HG02970 (cell line): ENCODE measurements around the gene ARHGEF37.

ENCODE experiments used
- ATAC-seq: cut with Tn5 transposase; IDR thresholded peaks from one replicate; pipeline ENCODE4 v1.9.1; 2021; ENCODE audit warnings: mild to moderate bottlenecking, moderate library complexity, moderate number of reproducible peaks; ENCODE audit not compliant: unreplicated experiment, low FRiP score

Gene ARHGEF37

DNA sequence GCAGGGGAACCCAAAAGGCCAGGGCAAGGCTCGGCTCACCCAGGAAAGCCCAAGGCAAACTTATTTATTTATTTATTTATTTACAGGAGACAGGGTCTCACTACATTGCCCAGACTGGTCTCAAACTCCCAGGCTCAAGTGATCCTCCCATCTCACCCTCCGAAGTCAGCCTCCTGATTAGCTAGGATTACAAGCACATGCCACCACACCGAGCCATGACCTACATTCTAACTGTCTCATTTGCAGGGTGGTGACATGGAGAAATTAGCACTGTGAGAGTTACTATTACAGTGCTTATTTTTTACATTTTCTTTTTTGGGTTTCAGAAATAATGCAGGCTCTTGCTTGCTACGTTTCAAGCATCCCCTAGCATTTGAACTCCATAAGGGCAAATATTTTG lies 18.1 kb downstream of the ARHGEF37 start:
- no peak for ATAC-seq

DNA sequence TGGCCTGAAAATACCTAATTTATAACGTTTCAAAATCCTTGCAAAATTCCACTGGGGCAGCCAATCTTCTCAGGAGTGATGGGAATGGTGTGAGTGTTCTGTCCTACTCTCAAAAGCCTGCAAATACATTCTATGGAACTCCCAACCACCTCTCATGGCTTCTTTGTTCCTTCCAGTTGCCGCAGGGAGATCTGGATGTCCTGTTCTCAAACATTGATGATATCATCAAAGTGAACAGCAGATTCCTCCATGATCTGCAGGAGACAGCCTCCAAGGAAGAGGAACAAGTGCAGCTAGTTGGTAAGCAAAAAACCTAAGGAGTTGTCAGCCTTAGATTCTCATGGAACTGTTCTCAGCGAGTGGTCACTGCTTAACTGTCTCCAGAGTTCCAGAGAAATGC lies 19.6 kb downstream of the ARHGEF37 start:
- no peak for ATAC-seq

DNA sequence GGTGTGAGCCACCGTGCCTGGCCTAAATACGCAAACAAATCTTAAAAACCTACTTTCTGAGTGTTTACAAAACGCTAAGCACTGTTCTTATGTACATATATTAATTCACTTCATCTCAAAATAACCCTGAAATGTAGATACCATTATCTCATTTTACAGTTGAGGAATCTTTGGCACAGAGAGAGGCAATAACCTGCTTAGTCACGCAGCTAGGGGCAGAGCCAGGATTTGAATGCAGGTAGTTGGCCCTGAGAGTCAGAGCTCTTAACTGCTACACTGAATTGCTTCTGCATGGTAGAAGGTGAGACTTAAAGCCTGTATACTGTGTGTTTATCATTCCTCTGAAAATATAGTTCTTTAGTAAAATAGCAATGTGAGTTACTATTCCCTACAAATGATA lies 21.9 kb downstream of the ARHGEF37 start:
- no peak for ATAC-seq

DNA sequence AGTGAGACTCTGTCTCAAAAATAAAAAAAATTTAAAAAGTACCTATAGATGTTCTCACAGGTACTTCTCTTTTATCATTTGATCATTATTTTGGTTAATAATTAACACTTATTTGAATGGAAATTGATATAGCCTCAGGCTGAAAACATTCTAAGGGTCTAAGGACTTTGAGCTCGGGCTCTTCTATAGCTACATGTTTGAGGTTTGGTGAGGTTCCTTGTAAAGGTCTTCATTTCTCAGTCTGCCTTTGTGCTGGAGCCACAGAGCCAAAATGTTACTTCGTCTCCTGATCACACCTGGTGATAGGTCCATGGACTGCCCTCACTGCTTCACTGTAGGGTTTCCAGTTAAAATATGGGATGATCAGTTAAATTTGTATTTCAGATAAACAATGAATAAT lies 22.6 kb downstream of the ARHGEF37 start:
- no peak for ATAC-seq

DNA sequence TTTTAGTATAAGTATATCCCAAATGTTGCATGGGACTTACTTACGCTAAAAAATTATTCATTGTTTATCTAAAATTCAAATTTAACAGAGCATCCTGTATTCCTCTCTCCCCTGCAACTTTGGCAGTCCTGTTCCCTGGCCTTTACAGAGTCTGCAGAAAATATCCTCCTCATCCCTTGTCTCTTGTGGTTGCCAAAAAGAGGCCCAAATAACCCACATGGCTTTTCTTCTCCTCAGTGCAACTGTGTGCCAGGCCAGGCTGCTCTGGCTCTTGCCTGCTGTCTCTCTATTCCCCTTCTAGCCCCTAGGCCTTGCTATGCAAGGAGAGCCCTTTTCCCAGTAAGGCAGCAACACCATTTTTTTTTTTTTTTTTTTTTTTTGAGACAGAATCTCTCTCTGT lies 23.0 kb downstream of the ARHGEF37 start:
- ATAC-seq = no peak

DNA sequence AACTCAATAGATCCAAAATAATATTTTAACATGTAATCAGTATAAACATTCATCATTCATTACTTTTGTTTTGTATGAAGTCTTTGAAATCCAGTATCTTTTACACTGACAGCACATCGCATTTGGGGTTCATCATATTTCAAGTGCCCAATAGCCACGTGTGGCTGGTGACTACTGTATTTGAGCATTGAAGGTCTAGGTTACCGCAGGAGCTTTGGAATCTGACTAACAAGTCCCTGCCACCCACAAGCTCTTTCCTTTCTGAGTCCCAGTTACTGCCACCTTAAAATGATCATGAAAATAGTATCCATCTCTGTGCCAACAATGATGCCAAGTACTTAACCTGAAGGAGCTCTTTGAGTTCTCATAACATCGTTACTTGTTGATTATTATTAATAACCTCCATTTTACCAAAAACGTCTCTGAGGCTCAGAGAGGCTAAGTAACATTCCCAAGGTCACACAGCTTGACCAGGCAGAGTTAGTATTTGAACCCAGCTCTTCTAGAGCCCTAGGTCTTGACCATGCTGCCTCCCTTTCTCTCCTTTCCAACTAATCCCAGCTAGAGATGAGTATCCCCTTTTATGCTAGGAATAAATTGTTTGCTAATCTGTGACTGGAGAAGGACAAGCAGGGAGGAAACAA lies 24.2 kb downstream of the ARHGEF37 start:
- no peak for ATAC-seq

DNA sequence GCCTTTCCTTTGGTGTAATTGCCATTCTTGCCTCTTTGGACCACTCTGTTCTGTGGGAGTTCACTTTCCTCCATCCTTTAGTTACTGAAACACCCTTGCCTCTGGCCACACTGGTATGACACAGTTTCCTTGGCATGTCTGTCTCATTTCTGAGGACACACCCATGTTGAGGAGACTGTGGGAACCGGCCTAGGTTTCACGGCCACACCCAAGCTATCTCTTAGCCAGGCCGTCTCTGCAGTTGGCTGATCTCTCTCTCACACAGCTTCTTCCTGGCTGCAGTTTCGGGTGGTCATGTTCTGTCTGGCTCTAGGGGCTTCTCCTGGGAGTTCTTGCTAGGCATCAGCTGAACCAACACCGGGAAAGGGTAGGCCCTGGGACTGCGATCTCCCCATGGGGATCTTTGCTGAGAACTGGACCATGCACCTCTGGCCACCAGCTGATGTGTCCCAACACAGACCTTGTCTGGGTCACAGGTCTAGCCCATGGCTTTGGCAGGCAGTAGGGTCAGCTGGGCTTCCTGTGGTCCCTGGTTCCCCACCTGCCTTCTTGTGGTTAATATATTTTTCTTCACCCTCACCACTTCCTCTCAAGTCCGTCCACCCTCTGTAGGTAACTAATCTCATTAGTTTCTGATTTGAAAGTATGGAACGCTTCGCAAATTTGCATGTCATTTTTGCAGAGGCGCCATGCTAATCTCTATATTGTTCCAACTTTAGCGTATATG lies 24.9 kb downstream of the ARHGEF37 start:
- peak; percentile 79 for ATAC-seq

DNA sequence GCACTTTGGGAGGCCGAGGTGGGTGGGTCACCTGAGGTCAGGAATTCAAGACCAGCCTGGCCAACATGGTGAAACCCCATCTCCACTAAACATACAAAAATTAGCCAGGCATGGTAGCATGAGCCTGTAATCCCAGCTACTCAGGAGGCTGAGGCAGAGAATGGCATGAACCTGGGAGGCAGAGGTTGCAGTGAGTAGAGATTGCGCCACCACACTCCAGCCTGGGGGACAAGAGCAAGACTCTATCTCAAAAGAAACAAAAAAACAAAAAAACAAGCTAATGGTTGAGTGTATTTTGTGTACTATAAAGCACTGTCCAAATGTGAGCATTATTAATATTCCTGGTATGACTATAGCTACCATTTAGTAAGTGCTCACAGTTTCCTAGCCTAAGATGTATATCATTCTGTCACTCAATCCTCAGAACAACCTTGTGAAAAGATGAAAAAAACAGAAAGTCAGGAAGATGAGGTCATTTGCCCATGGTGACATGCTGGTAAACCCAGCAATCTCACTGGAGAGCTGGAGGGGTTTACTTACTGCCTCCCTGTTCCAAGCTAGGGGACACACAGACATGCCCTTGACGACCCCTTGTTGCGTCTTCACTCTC lies 27.7 kb downstream of the ARHGEF37 start:
- no peak for ATAC-seq

DNA sequence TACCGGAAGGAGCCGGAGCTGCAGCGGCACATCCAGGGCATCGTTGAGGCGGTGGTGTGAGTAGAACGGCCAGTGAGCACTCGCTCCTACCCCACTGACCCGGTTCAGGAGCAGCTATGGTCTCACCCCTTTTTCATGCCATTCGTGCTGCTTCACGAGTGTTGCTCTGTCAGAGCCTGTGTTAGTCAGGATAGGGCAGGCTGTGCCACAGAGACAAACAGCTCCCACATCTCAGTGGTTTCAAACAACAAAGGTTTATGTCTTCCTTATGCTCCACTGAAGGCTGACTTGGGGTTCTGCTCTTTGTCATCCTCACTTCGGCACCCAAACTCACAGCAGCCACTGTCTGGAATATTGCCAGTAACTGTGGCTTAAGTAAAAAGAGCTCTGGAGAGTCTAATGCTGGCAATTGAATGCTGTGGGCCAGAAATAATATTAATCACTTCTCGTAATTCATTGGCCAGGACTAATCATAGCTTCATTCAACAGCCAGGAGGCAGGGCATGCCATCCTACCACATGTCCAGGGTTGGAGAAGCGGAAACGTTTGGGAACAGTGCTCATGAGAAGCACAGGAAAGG lies 28.4 kb downstream of the ARHGEF37 start:
- no peak for ATAC-seq

DNA sequence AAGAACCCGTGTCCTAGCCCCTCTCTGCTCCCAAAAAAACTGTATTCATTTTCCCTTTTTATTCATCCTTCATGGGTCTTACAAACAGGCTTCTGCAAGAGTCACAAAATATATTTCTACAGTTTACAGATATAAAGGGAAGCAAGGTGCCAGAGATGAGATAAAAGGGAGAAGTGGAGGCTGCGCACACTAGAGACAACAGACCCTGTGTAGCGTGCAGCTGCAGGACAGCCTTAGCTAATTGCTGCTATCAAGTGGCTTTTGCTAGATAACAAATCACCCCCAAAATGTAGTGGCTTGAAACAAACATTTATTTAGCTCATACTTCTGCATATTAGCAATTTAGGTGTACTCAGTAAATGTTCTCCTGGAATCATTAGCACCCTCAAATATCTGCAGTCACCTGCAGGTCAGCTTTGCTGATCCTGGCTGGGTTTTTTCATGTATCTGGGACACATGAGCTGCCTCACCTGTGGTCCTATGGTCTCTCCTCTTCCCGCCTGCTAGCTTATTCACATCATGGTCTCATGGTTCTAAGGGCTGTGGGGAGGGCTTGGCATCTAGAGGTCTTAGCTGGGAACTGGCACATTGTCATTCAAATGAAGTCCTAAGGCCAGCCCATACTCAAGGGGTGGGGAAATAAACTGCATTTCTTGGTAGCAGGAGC lies 29.4 kb downstream of the ARHGEF37 start:
- no peak for ATAC-seq

DNA sequence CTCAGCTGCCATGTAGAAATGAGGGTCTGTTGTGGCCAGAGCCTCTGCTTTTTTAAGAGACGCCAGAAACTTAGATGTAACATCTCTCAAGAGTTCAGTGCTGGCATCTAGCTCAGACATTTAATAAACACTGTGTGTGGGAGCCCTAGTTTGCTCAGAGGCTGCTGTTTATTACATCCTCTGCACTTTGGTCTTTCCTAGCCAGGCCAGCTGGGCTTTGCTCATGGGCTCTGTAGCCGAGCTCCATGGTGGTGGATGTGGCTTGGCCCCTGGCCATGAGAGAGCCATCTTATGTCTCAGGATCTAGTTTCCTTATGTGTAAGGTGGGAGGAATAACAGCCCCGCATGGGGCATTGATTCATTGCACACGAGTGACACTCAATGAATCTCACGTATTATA lies 30.0 kb downstream of the ARHGEF37 start:
- no peak for ATAC-seq

DNA sequence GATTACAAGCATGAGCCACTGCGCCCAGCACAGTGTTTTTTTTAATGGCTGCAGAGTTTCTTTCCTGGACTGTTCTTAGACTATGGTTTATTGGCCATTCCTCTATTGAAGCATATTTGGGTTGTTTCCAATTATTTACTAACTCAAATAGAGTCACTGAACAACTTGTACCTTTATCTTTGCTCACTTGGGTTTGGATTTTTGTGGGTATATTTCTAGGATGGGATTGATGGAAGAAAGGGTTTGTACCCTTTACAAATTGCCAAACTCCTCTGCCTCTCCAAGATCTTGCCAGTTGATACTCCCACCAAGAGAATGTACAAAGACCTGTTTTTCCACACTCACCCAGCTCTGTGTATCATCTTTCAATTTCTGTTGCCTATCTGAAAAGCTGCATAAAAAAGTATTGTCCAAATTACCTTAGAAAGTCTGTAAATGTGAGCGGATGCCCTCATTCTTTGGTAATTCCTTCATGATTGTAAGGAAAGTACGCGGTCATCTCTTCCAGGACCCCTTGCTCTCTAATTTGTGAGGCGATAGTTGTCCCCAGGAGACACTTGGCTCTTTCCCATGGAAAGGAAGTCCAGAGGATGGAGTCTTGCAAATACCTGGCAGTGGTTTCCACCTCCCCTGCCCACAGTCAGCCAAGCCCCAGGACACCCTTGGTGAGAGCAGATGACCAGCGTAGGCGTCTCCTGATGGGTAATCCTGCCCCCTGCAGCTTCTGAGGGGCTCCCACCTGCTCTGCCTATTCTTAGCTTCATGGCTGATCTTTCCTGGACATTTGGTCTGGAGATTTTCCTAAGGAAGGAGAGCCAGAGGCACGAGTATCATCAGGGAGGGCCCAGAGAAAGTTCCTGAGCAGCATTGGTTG lies 33.0 kb downstream of the ARHGEF37 start:
- no peak for ATAC-seq

DNA sequence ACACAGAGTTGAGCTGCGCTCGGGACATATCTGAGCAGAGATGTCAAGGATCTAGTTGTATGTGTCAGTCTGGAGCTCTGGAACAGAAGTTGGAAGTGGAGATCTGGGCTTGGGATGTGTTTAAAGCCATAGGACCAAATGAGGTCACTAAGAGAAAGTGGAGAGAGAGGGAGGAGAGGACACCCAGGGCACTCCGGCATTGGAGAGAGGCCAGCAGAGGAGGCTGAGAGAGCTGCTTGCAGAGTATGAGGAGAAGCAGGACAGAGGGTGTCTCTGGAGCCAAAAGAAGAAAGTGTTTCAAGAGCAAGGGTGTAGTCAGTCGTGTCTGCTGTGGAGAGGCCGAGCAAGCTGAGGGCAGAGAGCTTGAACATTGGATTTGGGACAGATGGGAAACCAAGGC lies 34.7 kb downstream of the ARHGEF37 start:
- no peak for ATAC-seq

DNA sequence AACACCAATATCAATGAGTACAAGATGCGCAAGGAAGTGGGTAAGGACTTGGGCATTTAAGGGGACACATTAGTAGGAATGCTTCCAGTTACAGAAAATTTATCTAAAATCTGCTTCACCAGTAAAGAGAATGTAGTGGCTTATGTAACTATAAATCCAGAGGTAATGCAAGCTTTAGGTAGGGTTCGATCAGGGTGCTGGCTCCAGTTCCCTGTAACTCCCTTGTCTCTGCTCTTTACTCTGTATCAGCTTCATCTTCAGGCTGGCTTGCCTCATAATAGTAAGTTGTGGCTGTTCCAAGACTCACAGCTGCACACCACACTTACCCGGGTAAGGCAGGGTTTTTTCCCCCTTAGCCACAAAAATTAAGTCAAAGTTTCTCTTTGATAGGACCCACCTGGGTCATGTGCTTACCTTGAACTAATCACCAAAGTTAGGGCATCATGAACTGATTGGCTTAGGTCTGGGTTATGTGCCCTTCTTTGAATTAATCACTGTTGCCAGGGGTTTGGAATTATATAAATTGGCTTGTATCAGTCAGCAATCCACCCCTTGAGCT lies 35.5 kb downstream of the ARHGEF37 start:
- ATAC-seq = no peak

DNA sequence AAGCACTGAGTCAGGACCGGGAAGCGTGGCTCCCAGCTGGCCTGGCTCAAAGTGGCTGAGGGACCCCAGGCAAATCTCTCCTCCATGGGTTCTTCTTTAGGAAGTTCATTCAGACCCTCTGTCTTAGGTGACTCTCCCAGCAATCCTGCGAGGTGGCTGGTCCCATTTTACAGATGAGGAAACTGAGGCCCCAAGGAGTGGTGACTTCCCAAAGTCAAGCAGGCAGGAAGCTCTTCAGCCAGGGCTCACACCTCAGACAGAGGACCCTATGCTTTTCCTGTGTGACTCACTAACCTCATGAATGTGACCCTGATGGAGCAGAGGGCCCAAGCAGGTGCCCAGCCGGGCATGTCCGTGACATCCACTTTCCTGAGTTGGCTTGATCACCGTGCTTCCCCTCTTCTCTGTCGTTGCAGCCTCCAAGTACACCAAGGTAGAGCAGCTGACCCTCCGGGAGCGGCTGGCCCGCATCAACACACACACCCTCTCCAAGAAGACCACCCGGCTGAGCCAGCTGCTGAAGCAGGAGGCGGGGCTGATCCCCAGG lies 36.5 kb downstream of the ARHGEF37 start:
- no peak for ATAC-seq

DNA sequence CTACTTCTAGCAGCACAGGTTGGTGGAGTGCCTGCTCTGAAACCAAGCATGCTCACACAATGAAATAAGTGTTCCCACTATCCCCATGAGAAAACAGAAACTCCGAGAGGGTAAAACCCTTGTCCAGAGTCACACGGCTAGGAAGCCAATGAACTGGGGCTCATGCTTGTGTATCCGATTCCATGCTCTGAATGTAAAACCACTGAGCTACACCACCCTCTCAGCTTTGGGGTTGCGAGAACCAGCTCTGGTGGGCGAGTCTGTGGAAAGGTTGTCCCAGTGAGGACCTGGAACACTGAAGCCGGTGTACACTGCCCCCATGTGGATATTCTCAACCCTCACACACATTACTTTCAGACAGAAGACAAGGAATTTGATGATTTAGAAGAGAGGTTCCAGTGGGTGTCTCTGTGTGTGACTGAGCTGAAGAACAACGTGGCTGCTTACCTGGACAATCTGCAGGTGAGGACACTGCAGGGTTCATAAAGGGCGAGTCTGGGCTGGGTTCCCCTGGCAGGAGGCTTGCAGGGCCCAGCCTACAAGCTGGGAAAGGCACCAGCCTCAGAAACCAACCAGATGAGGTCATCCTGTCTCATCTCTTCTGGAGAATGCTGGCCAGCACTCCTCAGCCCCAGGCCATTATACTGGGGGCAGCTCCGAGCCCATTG lies 37.4 kb downstream of the ARHGEF37 start:
- ATAC-seq = no peak

DNA sequence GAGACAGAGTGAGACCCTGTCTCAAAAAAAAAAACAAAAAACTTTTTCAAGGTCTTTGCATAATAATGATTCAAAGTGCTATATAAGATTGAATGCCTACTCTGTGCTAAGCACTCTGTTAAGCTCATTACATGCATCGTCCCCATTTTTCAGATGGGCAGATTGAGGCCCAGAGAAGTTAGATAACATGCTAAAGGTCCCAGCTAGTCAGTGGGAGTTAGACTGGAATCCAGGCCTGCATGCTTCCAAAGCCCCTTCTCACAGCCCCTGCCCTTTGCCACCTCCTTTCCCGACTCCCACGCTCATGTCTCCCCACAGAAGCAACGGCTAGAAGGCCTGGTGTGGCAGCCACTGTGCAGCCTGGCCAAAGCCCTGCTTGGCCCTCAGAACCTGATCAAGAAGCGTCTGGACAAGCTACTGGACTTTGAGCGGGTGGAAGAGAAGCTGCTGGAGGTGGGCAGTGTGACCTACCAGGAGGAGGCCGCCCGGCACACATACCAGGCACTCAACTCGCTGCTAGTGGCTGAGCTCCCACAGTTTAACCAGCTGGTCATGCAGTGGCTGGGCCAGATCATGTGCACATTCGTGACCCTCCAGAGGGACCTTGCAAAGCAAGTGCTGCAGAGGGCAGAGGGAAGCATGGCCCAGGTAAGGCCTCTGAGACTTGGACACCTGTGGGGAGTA lies 40.3 kb downstream of the ARHGEF37 start:
- no peak for ATAC-seq

DNA sequence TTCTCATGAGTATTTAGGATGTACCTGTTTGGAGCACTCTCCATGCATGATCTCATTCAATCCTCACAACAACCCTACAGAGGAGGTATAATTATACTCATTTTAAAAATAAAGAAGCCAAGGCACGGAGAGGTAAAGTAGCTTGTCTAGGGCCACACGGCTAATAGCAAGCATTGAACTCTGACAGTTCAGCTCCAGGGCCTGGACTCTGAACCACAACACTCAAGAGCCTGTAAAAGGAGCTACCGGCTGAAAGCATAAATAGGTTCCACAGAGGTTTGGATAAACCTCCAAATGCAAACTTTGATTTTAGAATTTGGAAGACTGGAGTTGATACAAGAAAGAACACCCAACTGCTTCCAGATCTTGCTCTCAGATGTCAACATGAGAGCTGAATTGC lies 41.2 kb downstream of the ARHGEF37 start:
- ATAC-seq = no peak
